ENCODE measurements around the gene CBR4. TPM values are rescaled to one million over a fixed set of nuclear protein-coding genes. Genes with fewer than 3 reads are reported as not detected.

Gene CBR4
- 32.4 and 33.6 TPM in 2 replicates for total RNA-seq (2021)
- long read RNA-seq, transcript CBR4-201 (5 exons, 3,443 nt), result major isoform, 24 of 102 reads
- long read RNA-seq, partial matches to known transcripts, result 8 of 102 reads
- long read RNA-seq, other reads (novel, unspliced or antisense), result 64 of 102 reads

- no peaks in the 10 kb centered on the region for H4K20me1 ChIP-seq (ENCODE audit: control insufficient read depth, insufficient read depth, insufficient read length)
- H3T11ph ChIP-seq (ENCODE audit: low read length), result no peak within 1 kb of the TSS
- H2BK12ac ChIP-seq (ENCODE audit: insufficient read length, low read depth, low read length), result peak within 1 kb of the TSS; percentile 15
- no peak within 1 kb of the TSS for H3K27ac ChIP-seq (ENCODE audit: insufficient read length, low read depth, low read length)
- Mint-ChIP-seq H3K4me3 (peak within 1 kb of the TSS; percentile 86 to 94), H3K27me3 (ENCODE audit: low read depth) (no peaks in the 10 kb centered on the region; the same call in 1 of the 2 replicates), H3K4me1 (peaks cover 34 to 42% of the 10 kb centered on the region in 2 experiments), H3K36me3 (ENCODE audit: insufficient read depth in 1 of 3, low read depth in 3 of 3) (peaks cover 3 to 15% (median 11%) of the 10 kb centered on the region in 3 experiments; a peak in 5 of 7 replicates), H3K27ac (peak within 1 kb of the TSS; percentile 94 to 99 (median 98)), H3K9me3 (no peaks in the 10 kb centered on the region)
- no peak within 1 kb of the TSS for H2BK20ac ChIP-seq (ENCODE audit: low read depth, low read length, poor library complexity, severe bottlenecking)
- H3K9me3 ChIP-seq (ENCODE audit: control insufficient read depth, low read depth, low read length), result no peaks in the 10 kb centered on the region
- H3K23me2 ChIP-seq (ENCODE audit: insufficient read length, low read depth, low read length, poor library complexity, severe bottlenecking), result peaks cover 7% of the 10 kb centered on the region
- H3K79me2 ChIP-seq (ENCODE audit: insufficient read depth, low read length), result peaks cover 4% of the 10 kb centered on the region; the same call in 1 of the 2 replicates
- peak within 1 kb of the TSS; percentile 92 for H3K18ac ChIP-seq (ENCODE audit: insufficient read length, low read depth, low read length)
- no peaks in the 10 kb centered on the region for H3K79me1 ChIP-seq (ENCODE audit: insufficient read depth, low read depth, low read length, poor library complexity, severe bottlenecking)
- H3K23ac ChIP-seq (ENCODE audit: insufficient read length, low read depth, low read length), result no peak within 1 kb of the TSS
- no peak within 1 kb of the TSS for H2AK5ac ChIP-seq (ENCODE audit: insufficient read length, low read length)
- H3K4me1 ChIP-seq (ENCODE audit: insufficient read depth, low read length), result peaks cover 3% of the 10 kb centered on the region; the same call in 1 of the 2 replicates
- H3K4me2 ChIP-seq (ENCODE audit: insufficient read depth, insufficient read length, low read length), result peak within 1 kb of the TSS; percentile 91
- H3K4ac ChIP-seq (ENCODE audit: low read depth, low read length), result peak within 1 kb of the TSS; percentile 32; the same call in 1 of the 2 replicates
- H4K5ac ChIP-seq (ENCODE audit: insufficient read length, low read depth, low read length), result peak within 1 kb of the TSS; percentile 8
- no peak within 1 kb of the TSS for H3K56ac ChIP-seq (ENCODE audit: insufficient read length, low read depth, low read length)
- TF ChIP-seq CTCF (conservative IDR thresholded peaks at IDR 0.05), result peak; percentile 26; the same call in 1 of the 3 replicates
- no peak within 1 kb of the TSS for H4K8ac ChIP-seq (replicated peaks; ENCODE audit: insufficient read length, low read depth, low read length)
- H2AFZ ChIP-seq (ENCODE audit: low read length), result peak within 1 kb of the TSS; percentile 65
- H2BK5ac ChIP-seq (ENCODE audit: insufficient read length, low read length), result peak within 1 kb of the TSS; percentile 57
- WGBS (ENCODE audit: extremely low coverage, insufficient read length, low lambda C conversion rate), result no CpG with 5 or more reads among the region's 54 CpGs
- peak within 1 kb of the TSS; percentile 97 for H3K14ac ChIP-seq (ENCODE audit: insufficient read depth, low read length)
- peak; percentile 99 for DNase-seq
- no peaks in the 10 kb centered on the region for H3K27me3 ChIP-seq (ENCODE audit: insufficient read depth, low read length)
- H2BK120ac ChIP-seq (ENCODE audit: low read depth, low read length, poor library complexity, severe bottlenecking), result no peak within 1 kb of the TSS
- H2BK15ac ChIP-seq (ENCODE audit: low read depth, low read length), result no peak within 1 kb of the TSS
- no peak within 1 kb of the TSS for H4K91ac ChIP-seq (ENCODE audit: insufficient read length, low read depth, low read length)
- peak within 1 kb of the TSS; percentile 95 for H3K9ac ChIP-seq (ENCODE audit: extremely low read depth, insufficient read length, low read length)
Measured at GRCh38 chr4:169010125-169011023, at the start of gene CBR4. TSS of gene CBR4 (minus strand) at chr4:169010255. CDS start at chr4:169010089, 166 bp downstream.
